Measurements from ENCODE around the gene NFE2L1.
A peak's percentile ranks its signal among the peaks of the same experiment; 100 is the strongest.

Gene NFE2L1

DNA sequence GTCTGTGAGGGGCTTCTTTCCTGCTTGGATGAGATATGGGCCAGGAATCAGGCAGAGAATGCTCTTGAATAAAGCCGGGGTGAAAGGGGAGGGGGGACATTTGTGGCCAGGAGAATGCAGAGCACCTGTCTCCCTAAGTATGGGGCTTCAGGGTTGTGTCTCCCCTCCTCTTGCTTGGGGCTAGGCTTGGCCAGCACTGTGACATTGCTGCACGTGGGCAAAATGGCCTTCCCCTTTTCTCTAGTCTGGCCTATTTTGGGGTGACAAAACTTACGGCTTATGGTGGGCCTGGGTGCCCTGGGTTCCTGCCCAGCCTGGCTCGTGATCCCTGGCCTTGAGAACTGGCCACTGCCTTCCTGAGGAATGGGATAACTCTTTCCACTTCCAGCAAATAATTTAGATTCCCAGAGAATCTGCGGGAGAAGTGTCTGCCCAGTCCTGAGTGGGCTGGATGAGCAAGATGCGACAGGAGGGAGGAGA is 5.6 kb downstream of the NFE2L1 start:
- peak overlapping the region; percentile 81 for H3K9ac ChIP-seq (ENCODE audit: low read depth, low read length, poor library complexity, severe bottlenecking)
- peaks cover 64% of the 10 kb centered on the region for H3K4me1 ChIP-seq (ENCODE audit: insufficient read depth, low read length, poor library complexity, severe bottlenecking)

GRCh38 chr17:48054238-48055185 is 6.4 kb downstream of the NFE2L1 start:
- Histone ChIP-seq H3F3A (ENCODE audit: low read depth) (no peaks in the 10 kb centered on the region), H2AFZ (ENCODE audit: low read length) (no peak overlapping the region), H3K4me3 (ENCODE audit: low read length, poor library complexity, severe bottlenecking) (peak overlapping the region; percentile 81), H3K9me2 (replicated peaks; ENCODE audit: low read depth, low read length) (no peaks in the 10 kb centered on the region), H3K27me3 (ENCODE audit: insufficient read depth, low read length, poor library complexity, severe bottlenecking) (no peaks in the 10 kb centered on the region), H3K9ac (ENCODE audit: low read depth, low read length, poor library complexity, severe bottlenecking) (peak overlapping the region; percentile 81), H3K9me3 (ENCODE audit: insufficient read depth, low read depth, low read length) (no peaks in the 10 kb centered on the region), H3K79me2 (ENCODE audit: insufficient read depth, low read length) (peaks cover 95% of the 10 kb centered on the region), H3K4me2 (ENCODE audit: low read depth, low read length, poor library complexity, severe bottlenecking) (peak overlapping the region; percentile 92), H4K20me1 (ENCODE audit: insufficient read depth, low read length, poor library complexity, severe bottlenecking) (peaks cover 72% of the 10 kb centered on the region), H3K36me3 (ENCODE audit: insufficient read depth, low read length) (peaks cover 62% of the 10 kb centered on the region), H3K4me1 (ENCODE audit: insufficient read depth, low read length, poor library complexity, severe bottlenecking) (peaks cover 63% of the 10 kb centered on the region)
- TF ChIP-seq EZH2phosphoT487 (IDR thresholded peaks at IDR 0.05; ENCODE audit: borderline replicate concordance) (no peak), CTCF (conservative IDR thresholded peaks at IDR 0.05; ENCODE audit: low read length) (no peak)

More for the DNA sequence above, 5.6 kb downstream of the NFE2L1 start:
- Histone ChIP-seq H3K9me3 (ENCODE audit: insufficient read depth, low read depth, low read length) (no peaks in the 10 kb centered on the region), H3K79me2 (ENCODE audit: insufficient read depth, low read length) (peaks cover 95% of the 10 kb centered on the region), H3F3A (ENCODE audit: low read depth) (no peaks in the 10 kb centered on the region), H3K4me2 (ENCODE audit: low read depth, low read length, poor library complexity, severe bottlenecking) (peak overlapping the region; percentile 92), H4K20me1 (ENCODE audit: insufficient read depth, low read length, poor library complexity, severe bottlenecking) (peaks cover 78% of the 10 kb centered on the region), H3K4me3 (ENCODE audit: low read length, poor library complexity, severe bottlenecking) (peak overlapping the region; percentile 81), H2AFZ (ENCODE audit: low read length) (no peak overlapping the region), H3K36me3 (ENCODE audit: insufficient read depth, low read length) (peaks cover 55% of the 10 kb centered on the region), H3K9me2 (replicated peaks; ENCODE audit: low read depth, low read length) (no peaks in the 10 kb centered on the region), H3K27me3 (ENCODE audit: insufficient read depth, low read length, poor library complexity, severe bottlenecking) (no peaks in the 10 kb centered on the region)
- TF ChIP-seq EZH2phosphoT487 (IDR thresholded peaks at IDR 0.05; ENCODE audit: borderline replicate concordance) (no peak), CTCF (conservative IDR thresholded peaks at IDR 0.05; ENCODE audit: low read length) (no peak)

DNA sequence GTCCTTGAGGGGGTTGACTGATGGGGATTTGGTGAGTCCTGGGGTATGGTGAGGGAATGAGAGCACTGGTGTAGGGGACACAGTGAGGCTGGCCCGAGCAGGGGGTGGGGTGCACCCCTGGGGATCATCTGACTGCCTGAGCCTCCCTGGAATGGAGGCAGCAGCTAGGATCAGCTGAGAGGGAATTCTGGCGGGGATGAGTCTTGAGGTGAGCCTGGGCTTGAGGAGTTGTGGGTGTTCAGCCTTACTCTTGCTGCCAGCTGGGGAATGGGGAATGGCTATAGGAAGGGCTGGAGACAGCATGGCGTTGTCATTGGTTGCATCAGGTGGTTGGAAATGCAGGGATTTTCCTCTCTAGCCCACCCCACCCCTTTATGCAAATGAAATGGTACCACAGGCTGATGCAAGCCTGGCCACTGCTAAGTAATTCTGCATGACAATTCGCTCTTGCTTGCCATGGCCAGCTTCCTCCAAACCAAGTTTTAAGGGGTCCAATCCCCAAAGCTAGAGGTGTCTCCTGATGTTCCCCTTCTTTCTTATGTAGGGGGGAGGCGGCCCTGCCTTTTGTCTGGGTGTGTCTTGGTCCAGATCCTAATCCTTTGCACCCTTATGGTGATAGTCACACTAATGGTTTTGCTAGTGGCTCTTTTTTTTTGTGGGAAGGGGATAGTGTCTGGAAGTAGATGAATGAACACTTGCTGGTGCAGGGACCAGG is 7.5 kb downstream of the NFE2L1 start:
- Histone ChIP-seq H3K36me3 (ENCODE audit: insufficient read depth, low read length) (peaks cover 69% of the 10 kb centered on the region), H3K9me3 (ENCODE audit: insufficient read depth, low read depth, low read length) (no peaks in the 10 kb centered on the region), H3K79me2 (ENCODE audit: insufficient read depth, low read length) (peaks cover 87% of the 10 kb centered on the region), H3K9me2 (replicated peaks; ENCODE audit: low read depth, low read length) (no peaks in the 10 kb centered on the region), H3F3A (ENCODE audit: low read depth) (no peaks in the 10 kb centered on the region), H3K4me2 (ENCODE audit: low read depth, low read length, poor library complexity, severe bottlenecking) (peak overlapping the region; percentile 92), H3K4me3 (ENCODE audit: low read length, poor library complexity, severe bottlenecking) (peak overlapping the region; percentile 62), H3K27me3 (ENCODE audit: insufficient read depth, low read length, poor library complexity, severe bottlenecking) (no peaks in the 10 kb centered on the region), H4K20me1 (ENCODE audit: insufficient read depth, low read length, poor library complexity, severe bottlenecking) (peaks cover 67% of the 10 kb centered on the region), H3K9ac (ENCODE audit: low read depth, low read length, poor library complexity, severe bottlenecking) (peak overlapping the region; percentile 65), H2AFZ (ENCODE audit: low read length) (no peak overlapping the region), H3K4me1 (ENCODE audit: insufficient read depth, low read length, poor library complexity, severe bottlenecking) (peaks cover 52% of the 10 kb centered on the region)
- no peak for TF ChIP-seq EZH2phosphoT487 (IDR thresholded peaks at IDR 0.05; ENCODE audit: borderline replicate concordance)
- no peak for TF ChIP-seq CTCF (conservative IDR thresholded peaks at IDR 0.05; ENCODE audit: low read length)
